GM20000 (cell line): Measurements from ENCODE around the gene DBH.
"Not testable (repeated sequence)": the region's sequence is repeated elsewhere in the genome, so short reads cannot be mapped to it uniquely, and the experiment has no call there.

Experiments used
- DNase-seq: peaks from one replicate; pipeline ENCODE4 v3.0.0; 2012; ENCODE audit warnings: low spot score
- TF ChIP-seq, protein P1 (sequence below): IDR thresholded peaks from 2 replicates; pipeline ENCODE4 v1.5.1; 2012; ENCODE audit warnings: mild to moderate bottlenecking, control low read depth; ENCODE audit errors: extremely low read depth, missing control alignments

The DBH gene

DNA sequence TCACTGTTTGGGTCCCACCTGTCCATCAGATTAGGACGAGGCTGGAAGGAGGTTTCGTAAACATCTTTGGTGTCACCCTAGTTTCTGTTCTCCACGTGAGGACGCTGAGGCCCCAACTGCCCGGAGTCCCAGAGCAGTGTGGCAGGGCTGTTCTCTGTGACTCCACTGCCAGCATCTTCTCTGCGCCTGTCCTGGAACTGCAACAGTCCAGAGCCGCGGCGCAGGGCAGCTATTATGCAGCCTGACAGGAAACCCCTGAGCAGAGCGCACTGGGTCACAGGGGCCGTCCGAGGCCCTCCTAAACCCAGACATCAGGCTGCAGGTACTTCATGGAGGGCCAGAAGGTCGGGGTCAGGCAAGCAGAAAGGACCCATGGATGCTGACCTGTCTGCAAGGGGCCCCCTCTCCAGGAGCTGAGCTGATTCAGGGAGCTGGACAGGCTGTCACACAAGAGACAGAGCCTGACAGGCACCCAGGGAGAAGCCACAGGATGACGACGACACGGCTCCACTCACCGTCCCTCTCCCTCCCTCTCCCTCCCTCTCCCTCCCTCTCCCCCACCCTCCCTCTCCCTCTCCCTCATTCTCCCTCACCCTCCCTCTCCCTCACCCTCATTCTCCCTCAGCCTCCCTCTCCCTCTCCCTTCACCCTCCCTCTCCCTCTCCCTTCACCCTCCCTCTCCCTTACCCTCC is 31.7 kb downstream of the DBH start:
- DNase-seq, result no peak
- TF ChIP-seq, protein P1, sequence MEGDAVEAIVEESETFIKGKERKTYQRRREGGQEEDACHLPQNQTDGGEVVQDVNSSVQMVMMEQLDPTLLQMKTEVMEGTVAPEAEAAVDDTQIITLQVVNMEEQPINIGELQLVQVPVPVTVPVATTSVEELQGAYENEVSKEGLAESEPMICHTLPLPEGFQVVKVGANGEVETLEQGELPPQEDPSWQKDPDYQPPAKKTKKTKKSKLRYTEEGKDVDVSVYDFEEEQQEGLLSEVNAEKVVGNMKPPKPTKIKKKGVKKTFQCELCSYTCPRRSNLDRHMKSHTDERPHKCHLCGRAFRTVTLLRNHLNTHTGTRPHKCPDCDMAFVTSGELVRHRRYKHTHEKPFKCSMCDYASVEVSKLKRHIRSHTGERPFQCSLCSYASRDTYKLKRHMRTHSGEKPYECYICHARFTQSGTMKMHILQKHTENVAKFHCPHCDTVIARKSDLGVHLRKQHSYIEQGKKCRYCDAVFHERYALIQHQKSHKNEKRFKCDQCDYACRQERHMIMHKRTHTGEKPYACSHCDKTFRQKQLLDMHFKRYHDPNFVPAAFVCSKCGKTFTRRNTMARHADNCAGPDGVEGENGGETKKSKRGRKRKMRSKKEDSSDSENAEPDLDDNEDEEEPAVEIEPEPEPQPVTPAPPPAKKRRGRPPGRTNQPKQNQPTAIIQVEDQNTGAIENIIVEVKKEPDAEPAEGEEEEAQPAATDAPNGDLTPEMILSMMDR, result no peak

- TF ChIP-seq, protein P1, result no peak
- no peak for DNase-seq
These were observed 33.1 kb downstream of the DBH start for GRCh38 chr9:133669182-133669801.

GRCh38 chr9:133670466-133670865 is 34.3 kb downstream of the DBH start:
- TF ChIP-seq, protein P1, result no peak

GRCh38 chr9:133671371-133671770 is 35.2 kb downstream of the DBH start:
- TF ChIP-seq, protein P1, result no peak
- DNase-seq, result no peak

More at GRCh38 chr9:133670466-133670865, 34.3 kb downstream of the DBH start:
- DNase-seq, result no peak

- TF ChIP-seq, protein P1, result no peak
- DNase-seq, result no peak
These were observed 36.5 kb downstream of the DBH start for GRCh38 chr9:133672503-133673257.

GRCh38 chr9:133673258-133673655 is 37.1 kb downstream of the DBH start:
- DNase-seq, result no peak
- TF ChIP-seq, protein P1, result no peak

DNA sequence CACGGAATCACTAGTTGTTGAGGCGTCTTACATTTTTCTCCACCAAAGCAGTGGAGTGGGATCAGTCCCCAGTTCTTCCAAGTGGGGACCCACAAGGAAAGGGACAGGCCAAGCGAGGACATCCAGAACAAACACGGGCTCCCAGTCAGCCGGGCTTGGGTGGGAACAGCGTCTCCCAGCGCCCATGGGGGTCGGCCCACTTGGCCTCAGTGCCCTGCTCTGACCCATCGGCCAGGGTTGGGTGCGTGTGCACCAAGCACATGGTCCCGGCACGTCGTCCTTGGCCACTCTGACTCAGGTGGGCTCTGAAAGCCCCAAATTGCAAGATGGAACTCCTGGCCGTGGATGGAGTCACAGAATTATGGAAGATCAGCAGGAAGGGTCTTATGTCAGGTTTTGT is 37.9 kb downstream of the DBH start:
- TF ChIP-seq, protein P1, result no peak
- DNase-seq, result no peak

GRCh38 chr9:133675796-133676195 is 39.6 kb downstream of the DBH start:
- DNase-seq, result not testable (repeated sequence)
